SU-DHL-6 (cell line): ENCODE measurements around the gene CAMSAP3.
"Not testable (repeated sequence)": the region's sequence is repeated elsewhere in the genome, so short reads cannot be mapped to it uniquely, and the experiment has no call there.

Source experiments
- EZH2phosphoT487 ChIP-seq: fragments of 200-600 bp; sonication (generic), shearing (Covaris generic); conservative IDR thresholded peaks from 2 replicates; pipeline ENCODE4 v1.6.1; 2018; ENCODE audit warnings: mild to moderate bottlenecking, antibody characterized with exemption, low read length, moderate library complexity, mixed read lengths
- TF ChIP-seq, protein P1 (sequence below): fragments of 200-600 bp; sonication (generic); IDR thresholded peaks from one replicate; pipeline ENCODE4 v1.5.1; 2017; ENCODE audit warnings: antibody characterized with exemption, mild to moderate bottlenecking, low read length, moderate library complexity; ENCODE audit not compliant: insufficient read depth, poor library complexity, severe bottlenecking

DNA sequence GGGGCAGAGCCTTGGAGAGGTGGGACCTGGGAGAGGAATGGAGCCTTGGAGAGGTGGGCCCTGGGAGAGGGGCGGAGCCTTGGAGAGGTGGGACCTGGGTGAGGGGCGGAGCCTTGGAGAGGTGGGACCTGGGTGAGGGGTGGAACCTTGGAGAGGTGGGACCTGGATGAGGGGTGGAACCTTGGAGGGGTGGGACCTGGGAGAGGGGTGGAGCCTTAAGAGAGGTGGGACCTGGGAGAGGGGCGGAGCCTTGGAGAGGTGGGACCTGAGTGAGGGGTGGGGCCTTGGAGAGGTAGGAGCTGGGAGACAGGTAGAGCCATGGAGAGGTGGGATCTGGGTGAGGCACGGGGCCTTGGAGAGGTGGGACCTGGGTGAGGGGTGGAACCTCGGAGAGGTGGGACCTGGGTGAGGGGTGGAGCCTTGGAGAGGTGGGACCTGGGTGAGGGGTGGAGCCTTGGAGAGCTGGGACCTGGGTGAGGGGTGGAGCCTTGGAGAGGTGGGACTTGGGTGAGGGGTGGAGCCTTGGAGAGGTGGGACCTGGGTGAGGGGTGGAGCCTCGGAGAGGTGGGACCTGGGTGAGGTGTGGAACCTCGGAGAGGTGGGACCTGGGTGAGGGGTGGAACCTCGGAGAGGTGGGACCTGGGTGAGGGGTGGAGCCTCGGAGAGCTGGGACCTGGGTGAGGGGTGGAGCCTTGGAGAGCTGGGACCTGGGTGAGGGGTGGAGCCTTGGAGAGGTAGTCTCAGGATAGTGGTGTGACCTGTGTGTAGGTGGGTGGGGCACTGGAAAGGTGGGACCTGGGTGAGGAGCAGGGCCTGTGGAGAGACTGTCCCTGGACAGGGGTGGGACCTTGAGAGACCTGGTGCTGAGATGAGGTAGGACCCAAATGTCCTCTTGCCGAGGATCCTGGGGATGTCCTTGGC lies 48.2 kb downstream of the CAMSAP3 start:
- TF ChIP-seq, protein P1, sequence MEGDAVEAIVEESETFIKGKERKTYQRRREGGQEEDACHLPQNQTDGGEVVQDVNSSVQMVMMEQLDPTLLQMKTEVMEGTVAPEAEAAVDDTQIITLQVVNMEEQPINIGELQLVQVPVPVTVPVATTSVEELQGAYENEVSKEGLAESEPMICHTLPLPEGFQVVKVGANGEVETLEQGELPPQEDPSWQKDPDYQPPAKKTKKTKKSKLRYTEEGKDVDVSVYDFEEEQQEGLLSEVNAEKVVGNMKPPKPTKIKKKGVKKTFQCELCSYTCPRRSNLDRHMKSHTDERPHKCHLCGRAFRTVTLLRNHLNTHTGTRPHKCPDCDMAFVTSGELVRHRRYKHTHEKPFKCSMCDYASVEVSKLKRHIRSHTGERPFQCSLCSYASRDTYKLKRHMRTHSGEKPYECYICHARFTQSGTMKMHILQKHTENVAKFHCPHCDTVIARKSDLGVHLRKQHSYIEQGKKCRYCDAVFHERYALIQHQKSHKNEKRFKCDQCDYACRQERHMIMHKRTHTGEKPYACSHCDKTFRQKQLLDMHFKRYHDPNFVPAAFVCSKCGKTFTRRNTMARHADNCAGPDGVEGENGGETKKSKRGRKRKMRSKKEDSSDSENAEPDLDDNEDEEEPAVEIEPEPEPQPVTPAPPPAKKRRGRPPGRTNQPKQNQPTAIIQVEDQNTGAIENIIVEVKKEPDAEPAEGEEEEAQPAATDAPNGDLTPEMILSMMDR = not testable (repeated sequence)
- TF ChIP-seq EZH2phosphoT487 = not testable (repeated sequence)
